Endothelial cell of umbilical vein (primary cell): ENCODE measurements around the gene SNX3. TPM values are rescaled to one million over a fixed set of nuclear protein-coding genes. Genes with fewer than 3 reads are reported as not detected.

Source experiments
- BruUV-seq: library from RNA; stranded (reverse); fragments of 400-500 nt; replicated peaks from 2 replicates; lab custom pipeline; 2021; lab: Mats Ljungman, UMichigan
- CTCF ChIA-PET: fragments of 300-600, 350-600 bp; sonication (Branson Sonifier 250); formaldehyde crosslinking; loops from one replicate; lab custom pipeline; 2021; ENCODE audit warnings: antibody characterized with exemption, inconsistent platforms; lab: Charles Lee
- POLR2A ChIA-PET: fragments of 300-600, 350-600 bp; sonication (Branson Sonifier 250); formaldehyde crosslinking; loops from one replicate; lab custom pipeline; 2021; ENCODE audit warnings: antibody characterized with exemption, inconsistent platforms; lab: Charles Lee
- DNase-seq: peaks from one replicate; pipeline ENCODE4 v3.0.0-alpha.2; 2011; ENCODE audit warnings: low read depth, low spot score
- FAIRE-seq: peaks from 2 replicates; lab custom pipeline; 2011; peaks lifted over from hg19 to GRCh38; lab: Jason Lieb, UNC
- H2AFZ ChIP-seq: 2 replicates; pipeline ENCODE4 v1.6.0; 2012; ENCODE audit warnings: low read depth, low read length, control low read depth, inconsistent platforms
- H3K27ac ChIP-seq: 2 replicates; pipeline ENCODE4 v1.5.1; 2011; ENCODE audit warnings: low read depth, mild to moderate bottlenecking, control low read depth, low read length, moderate library complexity; ENCODE audit not compliant: insufficient read depth
- H3K27me3 ChIP-seq, 2 experiments: 2 replicates each; pipeline versions ENCODE4 v1.6.0 to v1.6.1; 2011; ENCODE audit warnings: low read length in 2 of 2, mixed read lengths in 1 of 2; ENCODE audit not compliant: control insufficient read depth in 2 of 2, insufficient read depth in 2 of 2
- H3K36me3 ChIP-seq, 2 experiments: 2 replicates in 1 of 2; 3 replicates in 1 of 2; pipeline ENCODE4 v1.5.1; 2011; ENCODE audit warnings: low read length in 2 of 2, mild to moderate bottlenecking in 1 of 2, moderate library complexity in 1 of 2; ENCODE audit not compliant: control insufficient read depth in 2 of 2, insufficient read depth in 2 of 2; ENCODE audit errors: extremely low read depth in 1 of 2
- H3K4me1 ChIP-seq: 3 replicates; pipeline ENCODE4 v1.5.1; 2011; ENCODE audit warnings: mild to moderate bottlenecking, low read length; ENCODE audit not compliant: control insufficient read depth, insufficient read depth; ENCODE audit errors: extremely low read depth
- H3K4me2 ChIP-seq: 2 replicates; pipeline ENCODE4 v1.6.1; 2011; ENCODE audit warnings: low read length, control low read depth, mixed read lengths; ENCODE audit not compliant: insufficient read depth
- H3K4me3 ChIP-seq, 3 experiments: fragments of 200-600 bp in 1 of 3; sonication (generic), shearing (Covaris generic) in 1 of 3; replicated peaks in 1 of 3; 2 replicates each; pipeline ENCODE4 v1.5.1; 2011 to 2016; ENCODE audit warnings: control low read depth in 3 of 3, low read length in 3 of 3, mild to moderate bottlenecking in 2 of 3, inconsistent platforms in 1 of 3, low read depth in 1 of 3, moderate library complexity in 1 of 3; ENCODE audit not compliant: insufficient read depth in 1 of 3
- H3K79me2 ChIP-seq: 2 replicates; pipeline ENCODE4 v1.6.0; 2012; ENCODE audit warnings: low read length, inconsistent platforms; ENCODE audit not compliant: control insufficient read depth, insufficient read depth
- H3K9ac ChIP-seq: replicated peaks from 2 replicates; pipeline ENCODE3; 2011; ENCODE audit warnings: low read length, control low read depth; ENCODE audit not compliant: insufficient read depth; ENCODE audit errors: extremely low read depth
- H3K9me1 ChIP-seq: replicated peaks from 3 replicates; pipeline ENCODE4 v1.6.0; 2011; ENCODE audit warnings: mild to moderate bottlenecking, low read length; ENCODE audit not compliant: control insufficient read depth, insufficient read depth; ENCODE audit errors: extremely low read depth
- H3K9me3 ChIP-seq: replicated peaks from 2 replicates; pipeline ENCODE4 v1.5.1; 2012; ENCODE audit warnings: low read length, inconsistent platforms; ENCODE audit not compliant: control insufficient read depth, insufficient read depth
- H4K20me1 ChIP-seq: replicated peaks from 2 replicates; pipeline ENCODE3; 2011; ENCODE audit warnings: mild to moderate bottlenecking, low read length; ENCODE audit not compliant: control insufficient read depth, insufficient read depth; ENCODE audit errors: extremely low read depth
- JUN ChIP-seq: IDR thresholded peaks from 2 replicates; pipeline ENCODE4 v1.6.1; 2011; ENCODE audit warnings: borderline replicate concordance, low read depth; ENCODE audit not compliant: insufficient read length, insufficient read depth
- dilution Hi-C: fragments of 300-500 bp; cut with MboI; formaldehyde crosslinking; loops from one replicate; pipeline ENCODE4 v1.15.0; 2019; ENCODE audit warnings: low sequenced_read_pairs; ENCODE audit not compliant: extremely low pct_ligation_motif_present
- intact Hi-C: fragments of 100-400 bp; cut with micrococcal nuclease; formaldehyde crosslinking; loops from one replicate; pipeline ENCODE4 v1.10.0; 2022
- polyA plus RNA-seq, 4 experiments: library from polyadenylated mRNA; depleted of rRNA in 3 of 4; stranded (reverse) in 3 of 4; unstranded in 1 of 4; fragments of >200 nt; gene quantifications; 2 replicates each; pipeline versions ENCODE4 v1.2.1 to v1.2.3, GENCODE V29; 2011 to 2012; ENCODE audit warnings: missing spikeins in 1 of 4
- total RNA-seq: library from RNA; stranded (reverse); gene quantifications from 2 replicates; pipeline ENCODE4 v1.2.3, GENCODE V29; 2021
- TF ChIP-seq, protein P1 (sequence below): IDR thresholded peaks from 2 replicates; pipeline ENCODE4 v1.6.1; 2011; ENCODE audit not compliant: insufficient read depth, insufficient read length
- TF ChIP-seq, protein P2 (sequence below), 2 donors: IDR thresholded peaks; 1 replicate in 1 of 2; 2 replicates in 1 of 2; pipeline ENCODE4 v1.5.1; 2011; ENCODE audit warnings: low read length in 2 of 2, mild to moderate bottlenecking in 2 of 2, moderate library complexity in 2 of 2, control low read depth in 1 of 2, inconsistent platforms in 1 of 2, low read depth in 1 of 2; ENCODE audit not compliant: insufficient read depth in 1 of 2; ENCODE audit errors: extremely low read depth in 1 of 2

Gene SNX3
- total and polyA plus RNA-seq, 2 donors (not counting 3 experiments of a cell fraction or from before 2014, with no cell fraction given) = 155 to 281 TPM

DNA sequence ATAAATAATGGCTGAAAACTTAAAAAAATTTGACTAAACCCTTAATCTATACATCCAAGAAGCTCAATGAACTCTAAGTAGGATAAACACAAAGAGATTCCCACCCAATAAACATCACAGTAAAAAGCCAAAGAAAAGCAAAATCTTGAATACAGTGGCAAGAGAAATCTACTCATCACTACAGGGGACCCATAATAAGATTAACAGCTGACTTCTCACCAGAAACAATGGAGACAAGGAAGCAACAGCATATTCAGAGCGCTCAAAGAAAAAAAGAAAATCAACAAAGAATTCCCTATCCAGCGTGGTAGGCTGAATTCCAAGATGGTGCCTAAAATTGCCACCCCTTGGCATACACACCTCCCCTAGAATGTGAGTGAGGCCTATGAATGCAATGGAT, 18.6 kb downstream of the SNX3 start:
- Histone ChIP-seq H3K4me3 (no peak overlapping the region), H3K4me2 (no peak overlapping the region), H3K9me1 (peaks cover 2% of the 10 kb centered on the region), H2AFZ (no peak overlapping the region), H3K27me3 (no peaks in the 10 kb centered on the region), H3K4me1 (no peaks in the 10 kb centered on the region), H3K36me3 (no peaks in the 10 kb centered on the region), H3K9me3 (no peaks in the 10 kb centered on the region), H4K20me1 (no peaks in the 10 kb centered on the region), H3K27ac (no peak overlapping the region), H3K79me2 (peaks cover 54% of the 10 kb centered on the region), H3K9ac (no peak overlapping the region)
- ChIA-PET POLR2A (no interaction called here), CTCF (no interaction called here)
- TF ChIP-seq, protein P1, sequence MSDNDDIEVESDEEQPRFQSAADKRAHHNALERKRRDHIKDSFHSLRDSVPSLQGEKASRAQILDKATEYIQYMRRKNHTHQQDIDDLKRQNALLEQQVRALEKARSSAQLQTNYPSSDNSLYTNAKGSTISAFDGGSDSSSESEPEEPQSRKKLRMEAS = no peak
- TF ChIP-seq JUN = no peak
- DNase-seq (no peak), FAIRE-seq (no peak)
- intact Hi-C loops (no loop called here), dilution Hi-C loops (no loop called here)
- no TSS peak for BruUV-seq

DNA sequence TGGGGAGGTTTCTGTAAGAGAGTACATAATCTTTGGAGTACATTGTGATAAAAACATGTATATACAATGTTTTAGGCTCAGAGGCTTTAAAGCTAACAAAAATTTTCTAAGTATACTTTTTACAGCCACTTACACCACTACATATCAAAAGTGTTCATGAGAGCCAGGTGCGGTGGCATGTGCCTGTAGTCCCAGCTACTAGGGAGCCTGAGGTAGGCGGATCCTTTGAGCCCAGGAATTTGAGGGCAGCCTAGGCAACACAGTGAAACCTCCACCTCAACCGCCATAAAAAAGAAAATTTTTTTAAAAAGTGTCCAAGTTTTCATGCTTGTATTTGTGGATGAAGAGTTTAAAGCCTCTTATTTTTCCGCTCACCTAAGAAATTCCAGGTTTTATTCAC, 22.5 kb downstream of the SNX3 start:
- CTCF ChIA-PET = interaction anchor here (1.4 to 1.8 kb wide), 2 partner anchors 11 to 253 kb away, joined by 3 to 4 read pairs; no protein-coding TSS in a partner anchor
- H3K27me3 ChIP-seq = no peaks in the 10 kb centered on the region
- FAIRE-seq = no peak

More for the DNA sequence above, 22.5 kb downstream of the SNX3 start:
- Histone ChIP-seq H3K9me1 (no peaks in the 10 kb centered on the region), H3K4me3 (no peak overlapping the region), H3K9ac (no peak overlapping the region), H3K79me2 (peaks cover 46% of the 10 kb centered on the region), H3K9me3 (no peaks in the 10 kb centered on the region), H3K4me2 (no peak overlapping the region), H3K36me3 (no peaks in the 10 kb centered on the region), H3K27ac (no peak overlapping the region), H4K20me1 (no peaks in the 10 kb centered on the region), H3K4me1 (no peaks in the 10 kb centered on the region), H2AFZ (no peak overlapping the region)
- intact Hi-C loops = no loop called here
- dilution Hi-C loops = no loop called here
- TF ChIP-seq, protein P2, sequence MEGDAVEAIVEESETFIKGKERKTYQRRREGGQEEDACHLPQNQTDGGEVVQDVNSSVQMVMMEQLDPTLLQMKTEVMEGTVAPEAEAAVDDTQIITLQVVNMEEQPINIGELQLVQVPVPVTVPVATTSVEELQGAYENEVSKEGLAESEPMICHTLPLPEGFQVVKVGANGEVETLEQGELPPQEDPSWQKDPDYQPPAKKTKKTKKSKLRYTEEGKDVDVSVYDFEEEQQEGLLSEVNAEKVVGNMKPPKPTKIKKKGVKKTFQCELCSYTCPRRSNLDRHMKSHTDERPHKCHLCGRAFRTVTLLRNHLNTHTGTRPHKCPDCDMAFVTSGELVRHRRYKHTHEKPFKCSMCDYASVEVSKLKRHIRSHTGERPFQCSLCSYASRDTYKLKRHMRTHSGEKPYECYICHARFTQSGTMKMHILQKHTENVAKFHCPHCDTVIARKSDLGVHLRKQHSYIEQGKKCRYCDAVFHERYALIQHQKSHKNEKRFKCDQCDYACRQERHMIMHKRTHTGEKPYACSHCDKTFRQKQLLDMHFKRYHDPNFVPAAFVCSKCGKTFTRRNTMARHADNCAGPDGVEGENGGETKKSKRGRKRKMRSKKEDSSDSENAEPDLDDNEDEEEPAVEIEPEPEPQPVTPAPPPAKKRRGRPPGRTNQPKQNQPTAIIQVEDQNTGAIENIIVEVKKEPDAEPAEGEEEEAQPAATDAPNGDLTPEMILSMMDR (IDR thresholded peaks at IDR 0.05; ENCODE audit: extremely low read depth in 1 of 2, insufficient read depth in 1 of 2, low read depth in 1 of 2, low read length in 2 of 2) = no peak
- BruUV-seq = no TSS peak
- DNase-seq = no peak
- POLR2A ChIA-PET = no interaction called here
